ENCODE results near the gene MS4A7. TPM values are rescaled to one million over a fixed set of nuclear protein-coding genes. Genes with fewer than 3 reads are reported as not detected.
A peak's percentile ranks its signal among the peaks of the same experiment; 100 is the strongest.

MS4A7 gene, protein sequence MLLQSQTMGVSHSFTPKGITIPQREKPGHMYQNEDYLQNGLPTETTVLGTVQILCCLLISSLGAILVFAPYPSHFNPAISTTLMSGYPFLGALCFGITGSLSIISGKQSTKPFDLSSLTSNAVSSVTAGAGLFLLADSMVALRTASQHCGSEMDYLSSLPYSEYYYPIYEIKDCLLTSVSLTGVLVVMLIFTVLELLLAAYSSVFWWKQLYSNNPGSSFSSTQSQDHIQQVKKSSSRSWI
- under 1 TPM in 1 of 2 experiments, not detected in 1; 0.41 TPM for total RNA-seq

DNA sequence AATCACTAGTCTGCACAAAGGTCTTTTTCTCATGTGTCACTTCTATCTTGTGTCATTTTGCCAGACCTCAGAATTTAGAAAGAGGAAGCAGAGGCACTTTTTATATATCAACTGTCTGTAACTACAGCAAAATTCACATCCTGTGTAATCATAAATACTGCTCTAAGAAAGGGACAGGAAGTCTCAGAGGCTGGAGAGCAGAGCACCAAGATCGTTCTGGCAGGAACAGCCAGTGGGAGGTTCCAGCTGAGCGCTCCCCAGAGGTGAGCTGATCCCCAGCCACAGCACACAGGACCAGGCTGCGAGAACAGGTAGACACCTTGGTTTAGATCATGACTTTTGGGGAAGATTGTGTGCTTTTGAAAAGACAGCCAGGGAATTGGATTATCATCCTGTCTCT is at the start of gene MS4A7:
MS4A7 (plus strand) TSS at position 179 of the 400 bp plus-strand sequence. CDS start 4,610 bp downstream, outside the sequence.
- Mint-ChIP-seq H3K27ac (peak within 1 kb of the TSS; percentile 42), H3K36me3 (no peaks in the 10 kb centered on the region), H3K4me3 (no peak within 1 kb of the TSS), H3K4me1 (peaks cover 10% of the 10 kb centered on the region), H3K27me3 (peaks cover 16% of the 10 kb centered on the region), H3K9me3 (no peaks in the 10 kb centered on the region)
- no peak for DNase-seq

DNA sequence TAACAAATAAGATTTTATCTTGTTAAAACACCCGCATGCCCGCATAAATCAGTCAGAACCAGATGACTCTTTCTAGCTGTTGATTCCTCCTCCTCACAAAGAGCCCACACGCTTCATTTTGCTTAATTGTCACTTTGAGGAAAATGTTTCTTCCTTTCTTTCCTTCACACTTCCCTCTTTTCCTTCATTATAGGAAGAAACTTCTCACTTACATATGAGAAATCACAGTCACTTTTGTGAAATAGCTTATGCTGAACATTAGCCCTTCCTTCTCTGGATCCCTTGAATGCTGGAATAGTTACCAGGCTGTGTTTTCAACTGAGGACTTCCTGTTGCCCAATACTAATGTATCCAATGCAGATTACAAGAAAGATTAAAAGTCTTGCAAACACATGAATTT is 45.5 kb upstream of the MS4A7 start:
- H3K9me3 Mint-ChIP-seq: peaks cover 2% of the 10 kb centered on the region
- H3K4me1 Mint-ChIP-seq: no peaks in the 10 kb centered on the region

DNA sequence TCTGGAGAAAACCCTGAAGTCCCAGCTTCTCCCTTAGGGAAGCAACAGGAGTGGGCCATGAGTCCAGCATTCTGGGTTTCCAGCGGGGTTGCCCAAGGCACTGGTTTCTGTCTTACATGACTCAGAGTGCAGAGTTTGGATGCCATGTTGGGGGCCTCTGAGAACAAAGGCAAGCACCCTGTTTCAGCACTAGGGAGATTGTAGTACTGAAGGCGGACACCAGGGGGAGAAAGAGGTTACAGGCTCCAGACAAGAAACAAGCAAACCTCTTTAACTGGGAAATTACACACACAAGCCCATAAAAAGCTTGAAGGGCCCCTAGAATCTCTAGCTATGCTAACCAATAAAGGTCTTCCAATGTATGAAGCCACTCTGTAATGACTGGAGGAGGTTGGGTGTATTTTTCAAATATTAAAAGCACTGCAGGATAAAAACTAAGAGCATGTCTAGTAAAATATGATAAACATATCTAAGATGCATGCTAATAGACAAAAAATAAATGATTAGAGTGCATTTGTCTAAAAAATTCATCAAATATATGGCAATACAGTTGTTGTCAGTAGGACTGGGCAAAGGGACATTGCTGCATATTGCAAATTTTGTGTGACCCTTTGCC is 44.2 kb upstream of the MS4A7 start:
- Mint-ChIP-seq H3K4me1 (no peaks in the 10 kb centered on the region), H3K4me3 (no peak overlapping the region), H3K27ac (no peak overlapping the region), H3K27me3 (peaks cover 13% of the 10 kb centered on the region), H3K9me3 (peaks cover 2% of the 10 kb centered on the region), H3K36me3 (no peaks in the 10 kb centered on the region)
- peak; percentile 62 for DNase-seq

More for the DNA sequence above, 45.5 kb upstream of the MS4A7 start:
- H3K27me3 Mint-ChIP-seq: peaks cover 13% of the 10 kb centered on the region
- DNase-seq: no peak
- no peak overlapping the region for H3K4me3 Mint-ChIP-seq
- H3K36me3 Mint-ChIP-seq: no peaks in the 10 kb centered on the region
- H3K27ac Mint-ChIP-seq: no peak overlapping the region

DNA sequence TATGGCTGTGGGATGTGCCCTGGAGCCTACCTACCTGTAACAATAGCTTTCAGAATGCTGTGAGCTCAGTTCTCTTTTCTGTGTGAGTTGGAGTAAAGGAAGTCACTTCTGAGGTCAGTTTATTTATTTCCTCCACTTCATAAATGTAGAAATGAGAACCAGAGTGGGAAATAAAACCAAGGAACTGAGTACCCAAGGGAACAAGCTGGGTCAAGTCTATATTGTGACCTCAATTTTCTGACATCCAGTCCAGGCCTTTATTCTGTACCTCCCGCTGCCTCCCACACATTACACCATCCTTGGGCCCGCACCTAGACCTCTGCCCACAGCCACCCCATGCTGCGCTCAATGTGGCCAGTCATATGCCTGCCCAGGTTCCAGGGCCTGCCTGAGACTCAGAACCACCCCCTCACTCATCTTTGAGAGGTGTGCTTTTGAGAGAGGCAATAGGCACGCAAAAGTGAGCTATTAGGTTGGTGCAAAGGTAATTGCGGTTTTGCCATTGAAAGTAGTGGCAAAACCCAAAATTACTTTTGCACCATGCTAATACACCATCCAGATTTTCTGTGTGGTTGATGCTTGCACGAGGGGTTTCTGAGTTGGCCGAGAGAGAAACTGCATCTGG is 41.5 kb upstream of the MS4A7 start:
- no peak overlapping the region for H3K4me3 Mint-ChIP-seq
- H3K4me1 Mint-ChIP-seq: no peaks in the 10 kb centered on the region
- DNase-seq: no peak
- no peaks in the 10 kb centered on the region for H3K36me3 Mint-ChIP-seq
- no peak overlapping the region for H3K27ac Mint-ChIP-seq
- H3K27me3 Mint-ChIP-seq: peaks cover 17% of the 10 kb centered on the region
- H3K9me3 Mint-ChIP-seq: no peaks in the 10 kb centered on the region

DNA sequence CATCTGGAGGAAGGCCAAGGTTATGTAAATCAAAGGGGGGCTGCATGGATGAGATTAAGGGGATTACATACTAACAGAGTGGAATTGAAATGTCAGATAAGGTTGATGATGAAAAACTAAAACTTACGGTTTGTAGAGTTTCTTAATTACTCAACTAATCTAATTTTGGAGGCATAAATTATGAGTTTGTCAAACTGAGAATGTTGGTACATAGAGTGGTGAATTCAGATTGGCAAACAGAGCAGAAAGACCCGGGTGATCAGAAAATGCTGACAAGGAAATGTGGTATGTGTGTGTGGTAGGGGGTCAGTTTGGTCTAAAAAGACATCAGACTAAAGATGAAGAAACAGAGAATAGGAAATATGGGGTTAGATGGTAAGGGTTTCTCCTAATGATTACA is 40.3 kb upstream of the MS4A7 start:
- no peaks in the 10 kb centered on the region for H3K36me3 Mint-ChIP-seq
- H3K4me3 Mint-ChIP-seq: no peak overlapping the region
- H3K27me3 Mint-ChIP-seq: peaks cover 14% of the 10 kb centered on the region
- no peaks in the 10 kb centered on the region for H3K4me1 Mint-ChIP-seq
- DNase-seq: no peak
- H3K27ac Mint-ChIP-seq: no peak overlapping the region
- H3K9me3 Mint-ChIP-seq: no peaks in the 10 kb centered on the region

DNA sequence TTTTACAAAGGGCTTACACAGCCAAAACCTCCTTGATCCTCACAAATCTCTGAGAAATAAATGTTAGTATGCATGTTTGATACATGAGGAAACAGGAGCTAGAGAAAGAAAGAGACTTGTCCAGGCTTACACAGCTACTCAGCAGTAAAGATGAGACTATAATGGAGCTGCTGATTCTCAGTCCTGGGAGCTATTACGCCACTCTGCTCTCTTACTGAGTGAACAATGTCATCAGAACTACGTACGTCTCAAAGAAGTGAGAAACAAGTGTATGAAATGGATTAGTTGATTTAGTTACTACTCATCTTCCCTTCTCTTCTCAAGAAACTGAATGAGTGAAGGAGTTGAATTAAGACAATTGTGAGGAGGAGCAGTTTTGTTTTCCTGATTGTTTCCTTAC is 39.0 kb upstream of the MS4A7 start:
- H3K27me3 Mint-ChIP-seq: peaks cover 15% of the 10 kb centered on the region
- H3K4me1 Mint-ChIP-seq: no peaks in the 10 kb centered on the region
- H3K27ac Mint-ChIP-seq: no peak overlapping the region
- no peak overlapping the region for H3K4me3 Mint-ChIP-seq
- H3K36me3 Mint-ChIP-seq: no peaks in the 10 kb centered on the region
- DNase-seq: no peak
- H3K9me3 Mint-ChIP-seq: no peaks in the 10 kb centered on the region

DNA sequence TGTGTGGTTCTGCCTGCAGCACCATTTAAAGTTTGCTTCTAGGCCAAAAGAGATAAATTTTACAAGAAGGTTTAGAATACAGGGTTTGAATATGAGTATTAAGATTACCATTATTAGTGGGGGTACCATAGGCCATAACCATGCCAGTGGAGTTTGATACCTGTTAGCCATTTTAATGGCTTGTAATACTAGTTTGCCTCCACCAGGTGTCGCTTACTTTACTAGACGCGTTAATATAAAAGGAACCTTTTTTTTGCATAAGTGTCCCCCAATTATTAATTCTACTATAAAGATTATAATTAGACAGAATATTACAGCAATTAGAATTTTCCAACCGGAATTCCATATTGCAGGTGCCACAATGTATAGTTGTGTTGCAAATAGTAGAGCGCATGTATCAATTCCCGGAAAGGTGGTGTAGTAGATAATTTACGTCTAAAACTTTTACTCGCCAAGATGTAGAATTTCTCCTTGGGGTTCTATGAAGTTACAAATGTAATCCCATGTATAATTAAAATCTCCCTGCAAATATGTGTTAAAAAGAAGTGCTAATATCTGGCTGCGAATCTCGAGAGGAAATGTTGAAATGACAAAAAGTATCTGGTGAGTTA is 35.1 kb upstream of the MS4A7 start:
- no peak for DNase-seq
- no peaks in the 10 kb centered on the region for H3K36me3 Mint-ChIP-seq
- H3K4me1 Mint-ChIP-seq: no peaks in the 10 kb centered on the region
- H3K4me3 Mint-ChIP-seq: no peak overlapping the region
- H3K27me3 Mint-ChIP-seq: peaks cover 35% of the 10 kb centered on the region
- H3K9me3 Mint-ChIP-seq: no peaks in the 10 kb centered on the region
- H3K27ac Mint-ChIP-seq: no peak overlapping the region

DNA sequence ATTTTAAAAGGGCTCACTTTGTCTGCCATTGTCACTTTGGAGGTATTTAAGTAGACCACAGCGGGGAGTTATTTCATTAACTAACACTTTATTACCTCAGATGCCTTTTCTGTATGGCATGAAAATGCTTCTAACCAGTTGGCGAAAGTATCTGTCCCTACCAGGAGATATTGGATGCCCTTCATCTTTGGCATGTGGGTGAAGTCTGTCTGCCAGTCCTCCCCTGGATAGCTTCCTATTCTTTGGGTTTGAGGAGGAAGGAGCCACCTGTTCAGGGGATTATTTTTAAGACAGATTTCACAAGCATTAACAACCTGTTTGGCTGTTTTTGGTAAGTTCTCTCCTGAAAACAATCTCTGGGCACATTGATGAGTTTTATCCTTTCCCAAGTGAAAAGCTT is 34.2 kb upstream of the MS4A7 start:
- Mint-ChIP-seq H3K4me3 (no peak overlapping the region), H3K27me3 (peaks cover 36% of the 10 kb centered on the region), H3K4me1 (no peaks in the 10 kb centered on the region), H3K36me3 (no peaks in the 10 kb centered on the region), H3K27ac (no peak overlapping the region), H3K9me3 (no peaks in the 10 kb centered on the region)
- DNase-seq: no peak

DNA sequence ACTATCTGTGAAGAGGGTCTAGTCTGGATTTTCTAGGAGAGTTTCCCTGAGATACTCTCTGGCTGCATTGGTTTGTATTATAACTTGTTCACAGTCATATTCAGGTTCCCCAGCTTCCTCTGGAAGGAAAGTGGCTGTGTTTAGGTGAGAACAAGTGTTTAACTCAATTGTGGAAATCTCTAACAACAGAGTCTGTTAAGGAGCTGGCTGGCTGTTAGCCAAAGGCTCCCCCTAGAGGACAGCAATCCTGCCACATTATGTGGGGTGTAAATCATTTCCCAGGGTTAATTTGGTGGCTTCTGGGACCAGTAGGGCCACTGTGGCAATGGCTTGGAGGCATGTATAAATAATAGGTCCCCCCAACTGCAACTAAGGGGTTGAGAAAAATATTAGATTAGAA is 32.8 kb upstream of the MS4A7 start:
- Mint-ChIP-seq H3K27ac (no peak overlapping the region), H3K9me3 (no peaks in the 10 kb centered on the region), H3K27me3 (peaks cover 36% of the 10 kb centered on the region), H3K4me1 (no peaks in the 10 kb centered on the region), H3K4me3 (no peak overlapping the region), H3K36me3 (no peaks in the 10 kb centered on the region)
- DNase-seq: no peak

DNA sequence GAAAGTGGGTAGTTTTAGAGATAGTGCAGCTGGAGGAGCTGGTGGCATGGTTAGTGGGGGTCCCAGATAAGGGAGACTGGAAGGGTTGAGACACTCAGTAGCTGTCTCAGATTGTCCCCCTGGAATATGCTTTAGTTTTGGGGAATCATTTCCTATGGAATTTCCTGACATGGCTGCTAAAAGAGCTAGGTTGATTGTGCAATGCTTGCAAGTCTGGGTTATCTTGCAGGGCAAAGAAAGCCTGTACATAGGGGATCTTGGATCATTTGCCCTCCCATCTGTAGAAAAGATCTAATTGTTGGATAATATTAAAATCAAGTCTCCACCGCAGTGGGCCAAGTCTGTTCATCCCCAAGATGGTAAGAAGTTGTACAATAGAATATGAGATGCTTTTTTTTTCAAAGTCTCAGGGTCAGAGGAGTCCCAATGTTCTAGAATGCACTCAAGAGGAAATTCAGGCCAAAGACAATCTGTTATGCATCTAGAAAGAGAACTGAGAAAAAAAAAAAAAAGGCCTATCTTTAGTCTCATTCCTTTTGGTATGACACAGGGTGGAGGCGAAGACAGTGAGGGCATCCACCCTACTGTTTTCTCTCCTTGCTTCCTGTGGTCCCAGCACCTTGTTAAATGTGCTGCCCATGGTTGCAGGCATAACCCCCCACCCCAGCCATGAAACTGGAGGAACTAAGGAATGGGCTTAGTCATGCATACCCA is 31.1 kb upstream of the MS4A7 start:
- H3K4me3 Mint-ChIP-seq: no peak overlapping the region
- no peaks in the 10 kb centered on the region for H3K36me3 Mint-ChIP-seq
- H3K27me3 Mint-ChIP-seq: peaks cover 32% of the 10 kb centered on the region
- H3K27ac Mint-ChIP-seq: no peak overlapping the region
- no peaks in the 10 kb centered on the region for H3K4me1 Mint-ChIP-seq
- peaks cover 1% of the 10 kb centered on the region for H3K9me3 Mint-ChIP-seq
- no peak for DNase-seq

DNA sequence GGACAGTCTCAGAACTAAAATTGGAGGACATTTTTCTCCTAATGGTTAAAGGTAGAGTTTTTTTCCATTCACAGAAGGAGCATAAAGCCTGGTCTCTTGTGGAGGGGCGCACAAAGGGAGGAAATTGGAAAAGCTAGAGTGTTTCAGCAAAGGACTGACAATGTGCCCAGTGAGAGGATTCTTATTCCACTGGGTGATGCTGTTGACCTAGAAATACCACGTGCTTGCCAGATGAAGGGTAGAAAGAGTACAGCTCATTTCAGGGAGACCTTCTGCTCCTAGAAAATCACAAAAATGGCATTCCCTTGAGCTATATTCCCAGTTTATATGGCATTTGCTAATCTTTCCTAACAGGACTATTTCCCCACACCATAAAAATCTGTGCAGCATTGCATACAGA is 30.2 kb upstream of the MS4A7 start:
- H3K4me3 Mint-ChIP-seq: no peak overlapping the region
- peaks cover 32% of the 10 kb centered on the region for H3K27me3 Mint-ChIP-seq
- no peak overlapping the region for H3K27ac Mint-ChIP-seq
- peaks cover 1% of the 10 kb centered on the region for H3K9me3 Mint-ChIP-seq
- no peaks in the 10 kb centered on the region for H3K36me3 Mint-ChIP-seq
- DNase-seq: no peak
- no peaks in the 10 kb centered on the region for H3K4me1 Mint-ChIP-seq

DNA sequence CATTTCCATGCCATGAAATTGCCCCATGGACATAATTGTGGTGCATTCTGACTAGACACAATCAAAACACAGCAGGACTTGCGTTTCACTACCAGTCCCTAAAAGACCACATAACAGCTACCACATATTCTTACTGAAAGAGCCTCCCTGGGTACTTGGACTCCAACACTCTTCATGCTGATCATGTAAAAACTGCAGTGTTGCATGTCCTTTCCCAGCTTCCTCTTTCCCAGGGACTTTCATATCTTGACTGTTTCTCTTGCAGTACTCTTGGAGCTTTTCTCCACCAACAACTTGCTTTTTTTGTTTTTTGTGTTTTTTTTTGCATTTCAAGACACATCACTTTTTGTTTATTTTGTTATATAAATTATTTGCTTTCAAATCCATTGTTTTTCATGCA is 28.3 kb upstream of the MS4A7 start:
- Mint-ChIP-seq H3K27me3 (peaks cover 23% of the 10 kb centered on the region), H3K27ac (no peak overlapping the region), H3K4me3 (no peak overlapping the region), H3K9me3 (peaks cover 9% of the 10 kb centered on the region), H3K36me3 (no peaks in the 10 kb centered on the region), H3K4me1 (no peaks in the 10 kb centered on the region)
- DNase-seq: no peak

DNA sequence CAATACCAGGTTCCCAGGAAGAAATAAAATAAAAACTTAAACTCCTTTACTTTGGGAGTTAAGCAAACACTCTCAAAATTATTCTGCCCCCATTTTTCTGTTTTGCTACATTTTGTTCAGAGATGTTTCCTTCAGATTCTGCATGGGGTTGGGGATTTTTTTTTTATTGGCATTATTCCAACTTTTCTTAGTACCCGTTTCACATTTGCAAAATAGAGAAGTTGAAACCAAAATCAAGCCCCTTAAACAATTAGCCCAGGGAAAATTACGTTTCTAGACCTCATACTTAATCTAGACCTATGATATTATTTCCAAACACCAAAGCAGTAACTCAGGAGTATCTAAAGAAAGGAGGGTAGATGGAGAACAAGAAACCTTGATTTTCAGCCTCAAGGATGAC is 20.6 kb upstream of the MS4A7 start:
- Mint-ChIP-seq H3K4me3 (no peak overlapping the region), H3K9me3 (peaks cover 7% of the 10 kb centered on the region), H3K27ac (no peak overlapping the region), H3K4me1 (peaks cover 2% of the 10 kb centered on the region), H3K36me3 (no peaks in the 10 kb centered on the region), H3K27me3 (peaks cover 11% of the 10 kb centered on the region)
- DNase-seq: no peak

DNA sequence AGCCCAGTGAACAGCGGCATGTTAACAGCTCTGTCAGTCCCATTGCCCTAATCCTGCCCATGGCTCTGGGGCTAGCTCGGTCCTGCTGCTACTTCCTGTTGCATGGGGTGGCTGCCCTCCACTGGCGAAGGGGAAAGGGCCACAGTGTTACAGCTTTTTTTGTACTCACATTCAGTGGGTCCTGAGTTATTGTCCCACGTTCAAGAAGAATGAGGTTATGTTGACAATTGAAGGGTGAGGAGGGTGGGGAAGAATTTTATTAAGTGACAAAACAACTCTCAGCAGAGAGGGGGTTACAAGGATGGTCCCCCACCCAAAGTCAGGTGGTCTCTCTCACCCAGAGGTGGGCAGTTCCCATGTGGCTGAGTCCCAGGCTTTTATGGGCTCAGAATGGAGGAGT is 17.7 kb upstream of the MS4A7 start:
- Mint-ChIP-seq H3K27me3 (peaks cover 31% of the 10 kb centered on the region), H3K36me3 (no peaks in the 10 kb centered on the region), H3K9me3 (no peaks in the 10 kb centered on the region), H3K4me1 (peaks cover 5% of the 10 kb centered on the region), H3K4me3 (no peak overlapping the region), H3K27ac (no peak overlapping the region)
- no peak for DNase-seq

DNA sequence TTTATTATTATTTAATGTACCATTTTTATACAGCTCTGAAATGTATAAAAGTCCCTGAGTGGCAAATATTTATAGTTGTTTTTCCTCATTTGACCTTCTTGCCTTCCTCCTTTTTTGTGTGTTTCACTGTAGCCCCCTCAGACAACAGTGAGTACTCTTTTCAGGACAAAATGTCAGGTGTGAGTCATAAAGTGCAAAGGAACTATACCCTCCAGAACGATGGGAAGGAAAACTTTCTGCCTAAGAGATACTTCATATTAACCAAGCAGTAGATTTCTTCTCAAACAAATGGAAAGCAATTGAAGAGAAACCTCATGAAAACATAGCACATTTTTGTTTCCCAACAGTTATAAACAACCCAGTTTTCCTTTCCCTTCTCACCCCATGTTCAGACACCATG is 16.1 kb upstream of the MS4A7 start:
- no peak overlapping the region for H3K4me3 Mint-ChIP-seq
- no peak overlapping the region for H3K27ac Mint-ChIP-seq
- no peaks in the 10 kb centered on the region for H3K9me3 Mint-ChIP-seq
- peaks cover 11% of the 10 kb centered on the region for H3K4me1 Mint-ChIP-seq
- H3K36me3 Mint-ChIP-seq: no peaks in the 10 kb centered on the region
- no peak for DNase-seq
- peaks cover 26% of the 10 kb centered on the region for H3K27me3 Mint-ChIP-seq
